A673 (cell line): ENCODE measurements around the gene PAX3. TPM values are rescaled to one million over a fixed set of nuclear protein-coding genes. Genes with fewer than 3 reads are reported as not detected.

Experiments
- BruUV-seq: library from RNA; stranded (reverse); fragments of 400-500 nt; replicated peaks from 2 replicates; lab custom pipeline; 2021; lab: Mats Ljungman, UMichigan
- CTCF ChIA-PET: fragments of 300-600 bp; sonication (Branson Sonifier 250); formaldehyde crosslinking; loops from one replicate; lab custom pipeline; 2022; ENCODE audit warnings: antibody characterized with exemption; lab: Charles Lee
- POLR2A ChIA-PET: fragments of 300-600 bp; sonication (Branson Sonifier 250); formaldehyde crosslinking; loops from one replicate; lab custom pipeline; 2022; ENCODE audit warnings: antibody characterized with exemption; ENCODE audit not compliant: low non-redundant PET; lab: Charles Lee
- DNase-seq: peaks from one replicate; pipeline ENCODE4 v3.0.0-alpha.2; 2015; ENCODE audit warnings: low spot score
- H3K27ac ChIP-seq: fragments of 200-600 bp; sonication (generic); 2 replicates; pipeline ENCODE4 v1.5.1; 2016; ENCODE audit warnings: mixed run types, low read depth, mild to moderate bottlenecking, mixed read lengths, antibody characterized with exemption, low read length; ENCODE audit not compliant: poor library complexity, severe bottlenecking
- H3K27me3 ChIP-seq: fragments of 200-600 bp; sonication (generic); replicated peaks from 2 replicates; pipeline ENCODE4 v1.6.1; 2017; ENCODE audit warnings: mixed run types, low read depth, mild to moderate bottlenecking, mixed read lengths, antibody characterized with exemption, low read length; ENCODE audit not compliant: insufficient read depth, poor library complexity
- H3K36me3 ChIP-seq: fragments of 200-600 bp; sonication (generic); 2 replicates; pipeline ENCODE4 v1.6.1; 2016; ENCODE audit warnings: mixed run types, mild to moderate bottlenecking, mixed read lengths, antibody characterized with exemption, low read length; ENCODE audit not compliant: insufficient read depth, poor library complexity, severe bottlenecking
- H3K4me1 ChIP-seq: fragments of 200-600 bp; sonication (generic); 2 replicates; pipeline ENCODE4 v1.6.1; 2017; ENCODE audit warnings: mixed run types, mild to moderate bottlenecking, mixed read lengths, antibody characterized with exemption, low read length; ENCODE audit not compliant: insufficient read depth, poor library complexity, severe bottlenecking
- H3K4me3 ChIP-seq: fragments of 200-600 bp; sonication (generic); 2 replicates; pipeline ENCODE4 v1.5.1; 2016; ENCODE audit warnings: low read depth, mixed run types, mild to moderate bottlenecking, mixed read lengths, low read length; ENCODE audit not compliant: poor library complexity, severe bottlenecking
- H3K9me3 ChIP-seq: fragments of 200-600 bp; sonication (generic); 2 replicates; pipeline ENCODE4 v1.6.1; 2016; ENCODE audit warnings: mixed run types, low read depth, mild to moderate bottlenecking, mixed read lengths, antibody characterized with exemption, low read length; ENCODE audit not compliant: poor library complexity, severe bottlenecking
- EZH2 ChIP-seq: fragments of 200-600 bp; sonication (generic); IDR thresholded peaks from 2 replicates; pipeline ENCODE4 v1.6.1; 2017; ENCODE audit warnings: borderline replicate concordance, low read depth, mild to moderate bottlenecking, mixed read lengths, antibody characterized with exemption, low read length; ENCODE audit not compliant: poor library complexity, severe bottlenecking
- intact Hi-C: fragments of 100-400 bp; cut with micrococcal nuclease; formaldehyde crosslinking; loops from one replicate; pipeline ENCODE4 v1.10.0; 2022; ENCODE audit not compliant: unreplicated experiment
- total RNA-seq: library from RNA; stranded (reverse); gene quantifications from 2 replicates; pipeline ENCODE4 v1.2.3, GENCODE V29; 2021
- TF ChIP-seq, protein P1 (sequence below): fragments of 300-800, 200-600 bp; sonication (generic); conservative IDR thresholded peaks from 2 replicates; pipeline ENCODE4 v1.5.1; 2017; ENCODE audit warnings: low read depth, mild to moderate bottlenecking, antibody characterized with exemption, low read length, moderate library complexity, mixed read lengths

The PAX3 gene
- total RNA-seq, 1 experiment from 2014 or later: 39.3 TPM

DNA sequence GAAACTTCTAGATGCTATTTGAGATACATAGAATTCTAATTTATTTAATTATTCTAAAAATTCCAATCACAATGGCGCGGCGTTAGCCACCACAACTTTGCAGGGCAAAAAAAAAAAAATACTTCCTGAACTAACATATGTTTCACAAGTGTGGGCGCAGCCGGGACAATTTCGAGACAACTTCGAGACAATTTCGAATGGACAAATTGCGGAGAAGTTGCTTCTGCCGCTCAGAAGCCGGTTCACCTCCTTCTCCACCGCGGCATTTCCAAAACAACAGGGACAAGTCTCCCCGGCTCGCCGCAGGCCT lies 842 bp downstream of the PAX3 start:
- H3K9me3 ChIP-seq: no peaks in the 10 kb centered on the region
- intact Hi-C loops: no loop called here
- BruUV-seq: no TSS peak
- no peaks in the 10 kb centered on the region for H3K27me3 ChIP-seq
- peaks cover 10% of the 10 kb centered on the region for H3K4me1 ChIP-seq
- ChIA-PET CTCF (no interaction called here), POLR2A (interaction anchor here (0.6 kb wide), 1 partner anchor 93 kb away, joined by 3 read pairs; no protein-coding TSS in a partner anchor)
- H3K27ac ChIP-seq: peak overlapping the region; percentile 89
- H3K4me3 ChIP-seq: peak overlapping the region; percentile 77
- TF ChIP-seq, protein P1, sequence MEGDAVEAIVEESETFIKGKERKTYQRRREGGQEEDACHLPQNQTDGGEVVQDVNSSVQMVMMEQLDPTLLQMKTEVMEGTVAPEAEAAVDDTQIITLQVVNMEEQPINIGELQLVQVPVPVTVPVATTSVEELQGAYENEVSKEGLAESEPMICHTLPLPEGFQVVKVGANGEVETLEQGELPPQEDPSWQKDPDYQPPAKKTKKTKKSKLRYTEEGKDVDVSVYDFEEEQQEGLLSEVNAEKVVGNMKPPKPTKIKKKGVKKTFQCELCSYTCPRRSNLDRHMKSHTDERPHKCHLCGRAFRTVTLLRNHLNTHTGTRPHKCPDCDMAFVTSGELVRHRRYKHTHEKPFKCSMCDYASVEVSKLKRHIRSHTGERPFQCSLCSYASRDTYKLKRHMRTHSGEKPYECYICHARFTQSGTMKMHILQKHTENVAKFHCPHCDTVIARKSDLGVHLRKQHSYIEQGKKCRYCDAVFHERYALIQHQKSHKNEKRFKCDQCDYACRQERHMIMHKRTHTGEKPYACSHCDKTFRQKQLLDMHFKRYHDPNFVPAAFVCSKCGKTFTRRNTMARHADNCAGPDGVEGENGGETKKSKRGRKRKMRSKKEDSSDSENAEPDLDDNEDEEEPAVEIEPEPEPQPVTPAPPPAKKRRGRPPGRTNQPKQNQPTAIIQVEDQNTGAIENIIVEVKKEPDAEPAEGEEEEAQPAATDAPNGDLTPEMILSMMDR: no peak
- no peak for TF ChIP-seq EZH2
- H3K36me3 ChIP-seq: peaks cover 13% of the 10 kb centered on the region
- DNase-seq: no peak

DNA sequence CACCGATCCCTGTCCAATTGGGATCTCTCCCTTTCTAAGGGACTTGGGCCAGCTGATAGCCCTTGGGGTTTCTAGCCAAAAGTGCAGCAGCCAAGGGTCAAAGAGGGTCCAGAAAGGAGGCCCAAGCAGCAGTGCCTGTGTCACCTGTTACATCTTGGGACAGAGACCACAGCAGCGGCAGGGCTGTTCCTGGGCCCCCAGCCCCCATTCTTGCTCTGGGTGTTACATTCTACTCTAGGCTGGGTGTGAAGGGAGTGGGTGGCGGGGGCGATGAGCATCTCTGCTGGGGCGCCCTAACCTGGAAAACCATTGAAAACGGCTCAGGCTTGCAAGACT lies 1.2 kb downstream of the PAX3 start:
- H3K27ac ChIP-seq: peak overlapping the region; percentile 89
- ChIA-PET CTCF (no interaction called here), POLR2A (interaction anchor here (0.6 kb wide), 1 partner anchor 92 kb away, joined by 3 read pairs; no protein-coding TSS in a partner anchor)
- H3K4me3 ChIP-seq: peak overlapping the region; percentile 77
- H3K9me3 ChIP-seq: no peaks in the 10 kb centered on the region
- intact Hi-C loops: no loop called here
- H3K36me3 ChIP-seq: peaks cover 14% of the 10 kb centered on the region
- TSS peak; percentile 62 for BruUV-seq
- peaks cover 14% of the 10 kb centered on the region for H3K4me1 ChIP-seq
- no peak for TF ChIP-seq EZH2
- TF ChIP-seq, protein P1: no peak
- no peak for DNase-seq
- no peaks in the 10 kb centered on the region for H3K27me3 ChIP-seq

DNA sequence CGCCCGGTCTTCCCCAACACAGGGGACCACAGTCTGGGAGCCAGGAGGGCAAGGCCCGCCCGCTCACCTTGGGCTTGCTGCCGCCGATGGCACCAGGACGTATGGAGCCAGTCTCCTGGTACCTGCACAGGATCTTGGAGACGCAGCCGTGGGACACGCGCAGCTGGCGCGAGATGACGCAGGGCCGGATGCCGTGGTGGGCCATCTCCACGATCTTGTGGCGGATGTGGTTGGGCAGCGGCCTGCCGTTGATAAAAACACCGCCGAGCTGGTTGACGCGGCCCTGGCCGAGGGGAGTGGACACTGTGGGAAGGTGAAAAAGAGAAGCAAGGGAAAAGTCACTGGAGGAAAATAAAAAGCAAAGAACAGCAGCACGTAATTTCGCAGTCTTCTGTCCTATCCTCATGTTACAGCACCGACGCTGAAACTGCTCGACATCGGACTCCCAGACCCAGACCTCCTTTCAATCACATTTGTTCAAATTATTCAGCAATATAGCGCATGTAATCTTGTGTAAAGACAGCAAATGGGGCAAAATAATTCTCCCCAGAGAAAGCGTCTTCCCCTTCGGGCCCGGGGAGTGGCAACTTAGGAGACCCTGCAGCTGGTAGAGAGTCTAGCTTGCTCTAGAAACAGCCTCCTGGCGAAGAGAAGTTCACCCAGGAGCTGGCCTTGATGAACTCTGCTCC lies 1.7 kb downstream of the PAX3 start:
- CTCF ChIA-PET: no interaction called here
- Histone ChIP-seq H3K27ac (peak overlapping the region; percentile 89), H3K36me3 (peaks cover 20% of the 10 kb centered on the region), H3K4me3 (peak overlapping the region; percentile 77), H3K27me3 (no peaks in the 10 kb centered on the region), H3K4me1 (peaks cover 19% of the 10 kb centered on the region), H3K9me3 (no peaks in the 10 kb centered on the region)
- BruUV-seq: no TSS peak
- TF ChIP-seq, protein P1: no peak
- TF ChIP-seq EZH2: no peak
- intact Hi-C loops: no loop called here
- POLR2A ChIA-PET: interaction anchor here (0.6 kb wide), 1 partner anchor 92 kb away, joined by 3 read pairs; no protein-coding TSS in a partner anchor
- DNase-seq: no peak
